ENCODE data around the gene TNNT1.

Gene TNNT1

GRCh38 chr19:55083004-55083850 is 65.8 kb downstream of the TNNT1 start:
- no peak for ATAC-seq
- Mint-ChIP-seq H3K27ac (no peak overlapping the region), H3K9me3 (no peaks in the 10 kb centered on the region), H3K36me3 (peaks cover 4% of the 10 kb centered on the region), H3K4me3 (peak overlapping the region; percentile 79), H3K4me1 (peaks cover 43% of the 10 kb centered on the region)
- no peak for DNase-seq (ENCODE audit: low spot score in 2 of 2)

All from stimulated activated effector memory CD8-positive, alpha-beta T cell treated with anti-CD3 and anti-CD28 coated beads, Interleukin-12 subunit alpha, Interleukin-12 subunit beta, amount 100 ng/mL, for 72 hours (primary cell).